BLaER1 treated with 17β-estradiol and CSF1 and Interleukin-3, amounts not matched to agents 10 nM and 100 nM (cell line): ENCODE results near the gene NFATC4.

Source experiments
- H3K27ac ChIP-seq, 11 experiments: shearing (Covaris generic); formaldehyde crosslinking; 2 replicates each; pipeline ENCODE4 v1.8.1; 2022
- H3K27me3 ChIP-seq, 11 experiments: shearing (Covaris generic); formaldehyde crosslinking; 2 replicates each; pipeline ENCODE4 v1.8.1; 2022
- H3K36me3 ChIP-seq, 11 experiments: shearing (Covaris generic); formaldehyde crosslinking; 2 replicates each; pipeline ENCODE4 v1.8.1; 2022
- H3K4me1 ChIP-seq, 10 experiments: shearing (Covaris generic); formaldehyde crosslinking; 2 replicates each; pipeline ENCODE4 v1.8.1; 2022
- H3K4me2 ChIP-seq, 11 experiments: shearing (Covaris generic); formaldehyde crosslinking; 2 replicates each; pipeline ENCODE4 v1.8.1; 2022
- H3K4me3 ChIP-seq, 10 experiments: shearing (Covaris generic); formaldehyde crosslinking; 2 replicates each; pipeline ENCODE4 v1.8.1; 2022
- H3K9ac ChIP-seq, 11 experiments: shearing (Covaris generic); formaldehyde crosslinking; 2 replicates each; pipeline ENCODE4 v1.8.1; 2022
- H3K9me3 ChIP-seq, 11 experiments: shearing (Covaris generic); formaldehyde crosslinking; replicated peaks in 1 of 11; 2 replicates each; pipeline ENCODE4 v1.8.1; 2022
- H4K20me1 ChIP-seq, 11 experiments: shearing (Covaris generic); formaldehyde crosslinking; 2 replicates each; pipeline ENCODE4 v1.8.1; 2022
- Cebpa-rat ChIP-seq, 11 experiments: shearing (Covaris generic); IDR thresholded peaks; 2 replicates each; pipeline ENCODE4 v1.8.1; 2022

The NFATC4 gene

DNA sequence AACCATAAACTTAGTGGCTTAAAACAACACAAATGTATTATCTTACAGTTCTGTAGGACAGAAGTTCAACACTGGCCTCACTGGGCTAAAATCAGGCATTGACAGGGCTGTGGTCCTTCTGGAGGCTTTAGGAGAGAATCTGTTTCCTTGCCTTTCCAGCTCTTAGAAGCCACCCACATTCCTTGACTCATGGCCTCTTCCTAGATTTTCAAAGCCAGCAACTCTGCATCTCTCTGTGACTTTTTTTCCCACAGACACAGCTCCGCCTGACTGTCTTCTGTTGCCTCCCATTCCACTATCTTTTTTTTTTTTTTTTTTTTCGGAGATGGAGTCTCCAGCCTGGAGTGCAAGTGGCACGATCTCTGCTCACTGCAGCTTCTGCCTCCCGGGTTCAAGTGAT lies 11.8 kb upstream of the NFATC4 start:
- Histone ChIP-seq H3K27me3 (no peaks in the 10 kb centered on the region), H3K4me3 (no peak overlapping the region), H3K9ac (no peak overlapping the region), H3K4me1 (peaks cover 0 to 40% (median 9%) of the 10 kb centered on the region in 10 experiments; a peak in 15 of 20 replicates), H4K20me1 (no peaks in the 10 kb centered on the region), H3K4me2 (no peak overlapping the region), H3K9me3 (no peaks in the 10 kb centered on the region), H3K36me3 (no peaks in the 10 kb centered on the region), H3K27ac (no peak overlapping the region)
- TF ChIP-seq Cebpa-rat (IDR thresholded peaks at IDR 0.05) = no peak

DNA sequence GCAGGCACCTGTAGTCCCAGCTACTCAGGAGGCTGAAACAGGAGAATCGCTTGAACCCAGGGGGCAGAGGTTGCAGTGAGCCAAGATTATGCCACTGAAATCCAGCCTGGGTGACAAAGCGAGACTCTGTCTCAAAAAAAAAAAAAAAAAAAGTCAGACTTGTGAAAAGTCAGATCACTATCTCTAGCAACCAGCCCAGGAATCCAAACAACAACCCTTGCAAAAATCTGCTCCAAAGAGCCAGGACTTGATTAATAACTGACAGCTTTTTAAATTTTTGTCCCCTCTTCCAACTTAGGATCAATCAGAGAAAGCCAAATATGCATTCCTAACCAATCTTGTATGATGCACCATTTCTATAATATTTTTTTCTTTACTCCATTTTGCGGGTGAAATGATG lies 7.7 kb upstream of the NFATC4 start:
- Histone ChIP-seq H3K4me2 (no peak overlapping the region), H3K27me3 (no peaks in the 10 kb centered on the region), H4K20me1 (no peaks in the 10 kb centered on the region), H3K9me3 (no peaks in the 10 kb centered on the region), H3K9ac (no peak overlapping the region), H3K4me3 (no peak overlapping the region), H3K36me3 (no peaks in the 10 kb centered on the region), H3K4me1 (peaks cover 5 to 25% (median 9%) of the 10 kb centered on the region in 10 experiments), H3K27ac (no peak overlapping the region)
- no peak for TF ChIP-seq Cebpa-rat (IDR thresholded peaks at IDR 0.05)

DNA sequence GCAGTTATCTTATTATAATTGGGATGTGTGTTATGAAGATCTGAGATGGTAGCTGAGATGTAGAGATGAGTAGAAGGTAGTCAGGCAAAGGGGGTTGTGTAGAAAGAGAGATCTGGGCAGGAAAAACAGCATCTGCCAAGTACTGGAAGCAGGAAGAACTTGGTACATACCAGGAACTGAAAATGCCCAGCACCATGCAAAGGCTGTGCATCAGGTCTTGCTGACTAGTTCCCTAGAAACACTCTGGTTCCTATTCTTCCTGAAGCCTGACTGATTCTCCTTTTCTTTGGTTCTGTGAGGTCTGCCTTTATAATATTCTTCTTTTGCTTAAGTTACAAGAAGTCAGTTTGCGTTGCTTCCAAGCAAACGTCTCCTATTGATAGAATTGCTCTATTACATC lies 6.7 kb upstream of the NFATC4 start:
- Histone ChIP-seq H3K4me2 (peak overlapping the region in 3 of 11 experiments; percentile 20 to 43 (median 30); a peak in 6 of 22 replicates), H3K27ac (no peak overlapping the region), H4K20me1 (no peaks in the 10 kb centered on the region), H3K4me3 (no peak overlapping the region), H3K27me3 (no peaks in the 10 kb centered on the region), H3K36me3 (no peaks in the 10 kb centered on the region), H3K9me3 (no peaks in the 10 kb centered on the region), H3K9ac (no peak overlapping the region), H3K4me1 (peaks cover 9 to 30% (median 19%) of the 10 kb centered on the region in 10 experiments)
- TF ChIP-seq Cebpa-rat (IDR thresholded peaks at IDR 0.05) = no peak

DNA sequence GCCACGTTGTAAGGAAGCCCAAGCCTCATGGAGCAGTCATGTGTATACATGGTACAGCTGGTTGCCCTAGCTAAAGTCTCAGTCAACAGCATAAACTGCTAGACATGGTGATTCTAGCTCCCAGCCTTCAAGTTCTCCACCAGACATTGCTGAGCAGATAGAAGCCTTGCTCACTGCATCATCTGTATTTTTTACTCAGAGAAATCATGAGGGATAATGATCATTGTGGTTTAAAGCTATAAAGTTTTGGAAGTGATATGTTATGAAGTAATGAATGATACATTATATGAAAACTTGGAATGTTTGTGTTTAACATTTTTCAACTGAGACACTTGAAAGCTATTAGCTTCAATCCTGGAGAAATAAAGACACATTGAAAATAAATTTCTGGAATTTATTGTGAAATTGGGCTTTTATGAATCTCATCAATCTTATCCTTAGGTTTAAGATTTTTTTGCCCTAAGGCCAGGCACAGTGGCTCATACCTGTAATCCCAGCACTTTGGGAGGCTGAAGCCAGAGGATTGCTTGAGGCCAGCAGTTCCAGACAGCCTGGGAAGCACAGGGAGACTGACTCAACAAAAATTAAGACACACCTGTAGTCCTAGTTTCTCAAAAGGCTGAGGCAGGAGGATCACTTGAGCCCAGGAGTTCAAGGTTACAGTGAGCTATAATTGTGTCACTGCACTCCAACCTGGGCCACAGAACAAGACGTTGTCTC lies 5.6 kb upstream of the NFATC4 start:
- no peaks in the 10 kb centered on the region for H3K27me3 ChIP-seq
- no peaks in the 10 kb centered on the region for H4K20me1 ChIP-seq
- H3K9ac ChIP-seq = no peak overlapping the region
- peak overlapping the region in 1 of 11 experiments; percentile 30; a peak in 1 of 22 replicates for H3K4me2 ChIP-seq
- H3K9me3 ChIP-seq = no peaks in the 10 kb centered on the region
- no peaks in the 10 kb centered on the region for H3K36me3 ChIP-seq
- peaks cover 9 to 39% (median 26%) of the 10 kb centered on the region in 10 experiments for H3K4me1 ChIP-seq
- no peak for TF ChIP-seq Cebpa-rat (IDR thresholded peaks at IDR 0.05)
- H3K4me3 ChIP-seq = no peak overlapping the region
- H3K27ac ChIP-seq = no peak overlapping the region

DNA sequence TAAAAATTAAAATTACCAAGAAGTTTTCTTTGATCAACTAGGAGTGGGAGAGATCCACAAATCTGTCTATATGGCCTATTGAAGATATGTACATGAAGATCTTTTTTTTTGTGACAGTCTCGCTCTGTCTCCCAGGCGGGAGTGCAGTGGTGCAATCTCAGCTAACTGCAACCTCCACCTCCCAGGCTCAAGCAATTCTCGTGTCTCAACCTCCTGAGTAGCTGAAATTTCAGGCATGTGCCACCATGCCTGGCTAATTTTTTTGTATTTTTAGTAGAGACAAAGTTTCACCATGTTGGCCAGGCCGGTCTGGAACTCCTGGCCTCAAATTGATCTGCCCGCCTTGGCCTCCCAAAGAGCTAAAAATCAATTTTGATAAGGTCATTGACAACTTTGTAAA lies 4.6 kb upstream of the NFATC4 start:
- H3K27ac ChIP-seq = no peak overlapping the region
- H3K4me2 ChIP-seq = no peak overlapping the region
- no peaks in the 10 kb centered on the region for H3K36me3 ChIP-seq
- H3K4me1 ChIP-seq = peaks cover 9 to 47% (median 29%) of the 10 kb centered on the region in 10 experiments
- no peak for TF ChIP-seq Cebpa-rat (IDR thresholded peaks at IDR 0.05)
- no peaks in the 10 kb centered on the region for H3K27me3 ChIP-seq
- no peaks in the 10 kb centered on the region for H3K9me3 ChIP-seq
- H4K20me1 ChIP-seq = no peaks in the 10 kb centered on the region
- H3K4me3 ChIP-seq = no peak overlapping the region
- no peak overlapping the region for H3K9ac ChIP-seq

DNA sequence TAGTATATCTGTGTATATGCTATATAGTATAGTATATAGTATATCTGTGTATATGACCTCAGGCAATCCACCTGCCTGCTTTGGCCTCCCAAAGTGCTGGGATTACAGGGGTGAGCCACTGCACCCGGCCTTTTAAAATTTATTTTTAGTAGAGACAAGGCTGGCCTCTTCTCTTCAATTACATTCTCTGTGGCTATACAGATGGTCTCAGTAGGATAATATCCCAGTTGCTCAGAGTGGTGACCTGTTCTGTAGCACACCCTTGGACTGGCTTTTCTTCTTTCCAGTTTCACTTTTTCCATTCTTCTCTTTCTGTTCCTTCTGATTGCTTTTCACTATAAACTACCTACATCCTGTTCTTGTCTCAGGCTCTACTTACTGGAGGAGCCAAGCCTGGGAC lies 3.1 kb upstream of the NFATC4 start:
- H3K4me3 ChIP-seq = no peak overlapping the region
- no peak overlapping the region for H3K27ac ChIP-seq
- H3K9me3 ChIP-seq = no peaks in the 10 kb centered on the region
- H4K20me1 ChIP-seq = peaks cover 0 to 1% (median 0%) of the 10 kb centered on the region in 11 experiments; a peak in 1 of 22 replicates
- no peak for TF ChIP-seq Cebpa-rat (IDR thresholded peaks at IDR 0.05)
- H3K4me1 ChIP-seq = peaks cover 20 to 51% (median 40%) of the 10 kb centered on the region in 10 experiments
- H3K9ac ChIP-seq = no peak overlapping the region
- H3K27me3 ChIP-seq = no peaks in the 10 kb centered on the region
- H3K36me3 ChIP-seq = peaks cover 0 to 1% (median 0%) of the 10 kb centered on the region in 11 experiments; a peak in 2 of 22 replicates
- H3K4me2 ChIP-seq = peak overlapping the region in 10 of 11 experiments; percentile 6 to 99 (median 92); a peak in 18 of 22 replicates

DNA sequence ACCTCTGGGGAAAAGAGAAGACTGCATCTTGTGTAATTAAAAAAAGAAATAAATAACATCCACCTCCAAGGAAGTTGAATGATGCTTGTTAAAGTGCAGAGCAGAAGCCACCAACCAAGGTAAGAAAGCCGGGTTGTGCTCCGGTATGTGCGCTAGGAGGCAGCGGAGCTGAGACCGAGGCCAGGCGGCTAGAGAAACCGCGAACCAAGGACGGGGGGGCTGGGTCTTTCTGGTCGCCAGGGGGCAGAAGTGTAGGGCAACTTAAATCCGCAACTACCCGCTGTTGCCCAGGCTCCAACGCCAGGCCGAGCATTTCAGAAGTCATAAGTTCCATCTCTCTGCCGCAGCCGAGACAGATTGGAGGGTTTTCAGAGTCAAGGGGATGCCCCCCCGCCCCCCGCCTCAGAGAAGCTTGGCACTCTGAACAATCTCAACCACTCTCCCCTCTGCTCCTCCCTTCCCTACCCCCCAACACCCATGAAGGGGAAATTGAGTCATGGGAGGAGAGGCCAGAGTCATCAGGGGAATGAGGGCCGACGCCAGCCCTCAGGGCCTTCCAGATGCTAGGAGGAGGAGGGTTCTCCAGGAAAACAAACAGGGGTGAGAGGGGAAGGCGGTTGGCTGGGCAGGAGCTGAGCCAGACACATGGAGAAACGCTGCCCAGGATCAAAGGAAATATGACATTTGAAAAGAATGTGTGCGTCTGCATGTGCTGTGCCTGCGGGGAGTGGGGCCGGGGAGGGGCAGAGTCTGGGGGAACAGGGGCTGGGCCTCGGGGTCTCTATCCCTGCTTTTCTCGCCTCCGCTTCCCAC lies 2.2 kb upstream of the NFATC4 start:
- Histone ChIP-seq H3K27ac (peak overlapping the region; percentile 62 to 96 (median 87); a peak in 20 of 22 replicates), H3K36me3 (peaks cover 0 to 8% (median 0%) of the 10 kb centered on the region in 11 experiments; a peak in 6 of 22 replicates), H3K9me3 (no peaks in the 10 kb centered on the region), H3K4me3 (peak overlapping the region; percentile 55 to 94 (median 78); a peak in 18 of 20 replicates), H3K4me2 (peak overlapping the region; percentile 84 to 99 (median 94)), H3K4me1 (peaks cover 29 to 55% (median 44%) of the 10 kb centered on the region in 10 experiments), H4K20me1 (peaks cover 0 to 4% (median 0%) of the 10 kb centered on the region in 11 experiments; a peak in 1 of 22 replicates), H3K27me3 (no peaks in the 10 kb centered on the region), H3K9ac (peak overlapping the region; percentile 75 to 94 (median 84))
- no peak for TF ChIP-seq Cebpa-rat (IDR thresholded peaks at IDR 0.05)

DNA sequence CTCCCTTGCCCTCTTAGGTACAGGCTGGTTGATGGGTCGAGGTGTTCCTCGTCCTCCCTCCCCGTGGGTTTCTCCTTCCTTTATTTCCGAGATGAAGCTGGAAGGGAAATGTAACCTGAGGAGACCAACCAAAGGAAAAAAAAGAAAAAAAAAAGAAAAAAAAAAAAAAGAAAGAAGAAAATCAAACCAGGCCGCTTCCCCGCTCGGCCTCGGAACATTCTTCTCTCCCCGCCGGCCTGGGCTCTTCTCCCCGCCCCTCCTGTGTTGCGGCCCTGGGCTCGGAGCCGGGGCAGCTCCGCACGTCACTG lies 1.6 kb upstream of the NFATC4 start:
- Histone ChIP-seq H4K20me1 (peaks cover 0 to 4% (median 0%) of the 10 kb centered on the region in 11 experiments; a peak in 1 of 22 replicates), H3K9me3 (no peaks in the 10 kb centered on the region), H3K4me2 (peak overlapping the region; percentile 84 to 99 (median 94)), H3K4me3 (peak overlapping the region; percentile 55 to 94 (median 78)), H3K9ac (peak overlapping the region; percentile 75 to 94 (median 84)), H3K27ac (peak overlapping the region; percentile 62 to 96 (median 87); a peak in 21 of 22 replicates), H3K36me3 (peaks cover 0 to 13% (median 1%) of the 10 kb centered on the region in 11 experiments; a peak in 8 of 22 replicates), H3K4me1 (peaks cover 29 to 54% (median 43%) of the 10 kb centered on the region in 10 experiments), H3K27me3 (no peaks in the 10 kb centered on the region)
- TF ChIP-seq Cebpa-rat (IDR thresholded peaks at IDR 0.05) = no peak
